H9 (cell line): Measurements from ENCODE around the gene LRCOL1. TPM values are rescaled to one million over a fixed set of nuclear protein-coding genes. Genes with fewer than 3 reads are reported as not detected.

Source experiments
- DNase-seq: peaks from one replicate; pipeline ENCODE4 v3.0.0-alpha.2; 2017
- H2AFZ ChIP-seq: one replicate; pipeline ENCODE4 v1.6.1; 2013; ENCODE audit warnings: mild to moderate bottlenecking, low read length, control low read depth, moderate library complexity
- H2AK5ac ChIP-seq: 2 replicates; pipeline ENCODE4 v1.6.1; 2013; ENCODE audit warnings: low read length, control low read depth, mixed read lengths; ENCODE audit not compliant: insufficient read length
- H2BK120ac ChIP-seq: one replicate; pipeline ENCODE4 v1.6.1; 2013; ENCODE audit warnings: low read depth, mild to moderate bottlenecking, low read length, control low read depth, inconsistent platforms; ENCODE audit not compliant: poor library complexity, severe bottlenecking
- H2BK12ac ChIP-seq: 2 replicates; pipeline ENCODE4 v1.6.1; 2013; ENCODE audit warnings: low read length, control low read depth, mixed read lengths, low read depth; ENCODE audit not compliant: insufficient read length
- H2BK15ac ChIP-seq: 2 replicates; pipeline ENCODE4 v1.6.1; 2013; ENCODE audit warnings: low read depth, low read length, control low read depth
- H2BK20ac ChIP-seq: one replicate; pipeline ENCODE4 v1.6.1; 2013; ENCODE audit warnings: low read depth, mild to moderate bottlenecking, low read length, control low read depth, inconsistent platforms; ENCODE audit not compliant: poor library complexity, severe bottlenecking
- H2BK5ac ChIP-seq: 2 replicates; pipeline ENCODE4 v1.6.1; 2013; ENCODE audit warnings: low read length, control low read depth, mixed read lengths; ENCODE audit not compliant: insufficient read length
- H3K14ac ChIP-seq: 2 replicates; pipeline ENCODE4 v1.6.1; 2013; ENCODE audit warnings: low read length, control low read depth; ENCODE audit not compliant: insufficient read depth
- H3K18ac ChIP-seq: 2 replicates; pipeline ENCODE4 v1.6.1; 2013; ENCODE audit warnings: low read depth, mild to moderate bottlenecking, mixed read lengths, low read length, control low read depth; ENCODE audit not compliant: insufficient read length
- H3K23ac ChIP-seq: 2 replicates; pipeline ENCODE4 v1.6.1; 2013; ENCODE audit warnings: low read length, control low read depth, mixed read lengths, low read depth; ENCODE audit not compliant: insufficient read length
- H3K23me2 ChIP-seq: 2 replicates; pipeline ENCODE4 v1.6.1; 2013; ENCODE audit warnings: low read depth, mild to moderate bottlenecking, mixed read lengths, low read length, control low read depth; ENCODE audit not compliant: insufficient read length, poor library complexity, severe bottlenecking
- H3K27ac ChIP-seq: 2 replicates; pipeline ENCODE4 v1.5.1; 2013; ENCODE audit warnings: low read length, control low read depth, mixed read lengths, low read depth; ENCODE audit not compliant: insufficient read length
- H3K27me3 ChIP-seq: 2 replicates; pipeline ENCODE4 v1.6.1; 2013; ENCODE audit warnings: low read length, control low read depth, inconsistent platforms; ENCODE audit not compliant: insufficient read depth
- H3K4ac ChIP-seq: 2 replicates; pipeline ENCODE4 v1.6.1; 2013; ENCODE audit warnings: low read depth, mild to moderate bottlenecking, control low read depth, inconsistent platforms, low read length, moderate library complexity
- H3K4me1 ChIP-seq: 2 replicates; pipeline ENCODE4 v1.6.1; 2013; ENCODE audit warnings: low read length, control low read depth, inconsistent platforms; ENCODE audit not compliant: insufficient read depth
- H3K4me2 ChIP-seq: 2 replicates; pipeline ENCODE4 v1.6.1; 2013; ENCODE audit warnings: low read length, control low read depth, mixed read lengths; ENCODE audit not compliant: insufficient read length, insufficient read depth
- H3K56ac ChIP-seq: 2 replicates; pipeline ENCODE4 v1.6.1; 2013; ENCODE audit warnings: low read depth, mild to moderate bottlenecking, mixed read lengths, low read length, control low read depth; ENCODE audit not compliant: insufficient read length
- H3K79me1 ChIP-seq: 2 replicates; pipeline ENCODE4 v1.6.1; 2013; ENCODE audit warnings: low read depth, mild to moderate bottlenecking, moderate library complexity, low read length, control low read depth, inconsistent platforms; ENCODE audit not compliant: insufficient read depth, poor library complexity, severe bottlenecking
- H3K79me2 ChIP-seq: 2 replicates; pipeline ENCODE4 v1.6.1; 2013; ENCODE audit warnings: low read length, control low read depth, inconsistent platforms; ENCODE audit not compliant: insufficient read depth
- H3K9ac ChIP-seq: 2 replicates; pipeline ENCODE4 v1.6.1; 2013; ENCODE audit warnings: low read length, control low read depth, mixed read lengths; ENCODE audit not compliant: insufficient read length; ENCODE audit errors: extremely low read depth
- H3K9me3 ChIP-seq: one replicate; pipeline ENCODE4 v1.6.1; 2013; ENCODE audit warnings: low read depth, low read length, inconsistent platforms; ENCODE audit not compliant: control insufficient read depth
- H3T11ph ChIP-seq: one replicate; pipeline ENCODE4 v1.6.1; 2013; ENCODE audit warnings: mild to moderate bottlenecking, low read length, control low read depth, inconsistent platforms
- H4K20me1 ChIP-seq: one replicate; pipeline ENCODE4 v1.6.1; 2013; ENCODE audit not compliant: control insufficient read depth, insufficient read length, insufficient read depth
- H4K5ac ChIP-seq: 2 replicates; pipeline ENCODE4 v1.6.1; 2013; ENCODE audit warnings: low read depth, mild to moderate bottlenecking, mixed read lengths, low read length, control low read depth; ENCODE audit not compliant: insufficient read length
- H4K8ac ChIP-seq: replicated peaks from 2 replicates; pipeline ENCODE4 v1.6.1; 2013; ENCODE audit warnings: low read length, control low read depth, mixed read lengths, low read depth; ENCODE audit not compliant: insufficient read length
- H4K91ac ChIP-seq: 2 replicates; pipeline ENCODE4 v1.6.1; 2013; ENCODE audit warnings: low read depth, mild to moderate bottlenecking, moderate library complexity, mixed read lengths, low read length, control low read depth; ENCODE audit not compliant: insufficient read length
- H3K27ac Mint-ChIP-seq, 3 experiments: 2 replicates in 2 of 3; 3 replicates in 1 of 3; pipeline ENCODE4 v1.8.0; 2020 to 2021; ENCODE audit warnings: mixed read lengths in 3 of 3, mild to moderate bottlenecking in 1 of 3, moderate library complexity in 1 of 3
- H3K27me3 Mint-ChIP-seq: 2 replicates; pipeline ENCODE4 v1.8.0; 2021; ENCODE audit warnings: low read depth, mild to moderate bottlenecking, moderate library complexity, mixed read lengths
- H3K36me3 Mint-ChIP-seq, 3 experiments: 2 replicates in 2 of 3; 3 replicates in 1 of 3; pipeline ENCODE4 v1.8.0; 2020 to 2021; ENCODE audit warnings: low read depth in 3 of 3, mixed read lengths in 3 of 3; ENCODE audit not compliant: insufficient read depth in 1 of 3
- H3K4me1 Mint-ChIP-seq, 2 experiments: 2 replicates each; pipeline ENCODE4 v1.8.0; 2020; ENCODE audit warnings: mixed read lengths in 2 of 2
- H3K4me3 Mint-ChIP-seq, 2 experiments: 2 replicates in 1 of 2; 3 replicates in 1 of 2; pipeline ENCODE4 v1.8.0; 2020 to 2021; ENCODE audit warnings: mild to moderate bottlenecking in 2 of 2, mixed read lengths in 2 of 2, moderate library complexity in 1 of 2
- H3K9me3 Mint-ChIP-seq, 2 experiments: 2 replicates in 1 of 2; 3 replicates in 1 of 2; pipeline ENCODE4 v1.8.0; 2020; ENCODE audit warnings: mild to moderate bottlenecking in 2 of 2, mixed read lengths in 2 of 2, moderate library complexity in 1 of 2
- CTCF ChIP-seq: fragments of 200-600 bp; sonication (generic); conservative IDR thresholded peaks from 3 replicates; pipeline ENCODE4 v1.8.0; 2021; ENCODE audit warnings: antibody characterized with exemption, mild to moderate bottlenecking
- WGBS: extraction: QIAGEN DNeasy Blood & Tissue Kit; methylation state at CpG from one replicate; pipeline ENCODE4 v1.1.7; 2013; ENCODE audit warnings: missing lambda C conversion rate, low lambda C conversion rate, mixed read lengths; ENCODE audit not compliant: insufficient read length; ENCODE audit errors: extremely low coverage; 5-methylcytosine and 5-hydroxymethylcytosine counted together
- total RNA-seq: library from RNA; stranded (reverse); gene quantifications from 2 replicates; pipeline ENCODE4 v1.2.1, GENCODE V29; 2021

Gene LRCOL1
- total RNA-seq, 1 experiment from 2014 or later, result not detected

- Mint-ChIP-seq H3K4me3 (no peak overlapping the region), H3K9me3 (no peaks in the 10 kb centered on the region), H3K36me3 (peaks cover 70 to 94% (median 93%) of the 10 kb centered on the region in 3 experiments; a peak in 6 of 7 replicates), H3K27me3 (no peaks in the 10 kb centered on the region), H3K4me1 (peaks cover 0 to under 1% of the 10 kb centered on the region in 2 experiments; a peak in 1 of 4 replicates), H3K27ac (no peak overlapping the region; a peak in 1 of 7 replicates)
- no peaks in the 10 kb centered on the region for H4K20me1 ChIP-seq
- H2BK20ac ChIP-seq, result no peak overlapping the region
- no peaks in the 10 kb centered on the region for H3K27me3 ChIP-seq
- H3K14ac ChIP-seq, result no peak overlapping the region
- H3K18ac ChIP-seq, result no peak overlapping the region
- no peak overlapping the region for H4K91ac ChIP-seq
- H3K9ac ChIP-seq, result no peak overlapping the region
- no peak overlapping the region for H2BK12ac ChIP-seq
- no peak for DNase-seq
- no peak overlapping the region for H3K4me2 ChIP-seq
- H4K5ac ChIP-seq, result no peak overlapping the region
- H3K56ac ChIP-seq, result no peak overlapping the region
- no peaks in the 10 kb centered on the region for H3K9me3 ChIP-seq
- WGBS, result no CpG with 5 or more reads among the region's 17 CpGs
- H3K27ac ChIP-seq, result no peak overlapping the region
- no peak overlapping the region for H2AK5ac ChIP-seq
- no peak overlapping the region for H2BK15ac ChIP-seq
- no peak for TF ChIP-seq CTCF
- H3K79me1 ChIP-seq, result no peaks in the 10 kb centered on the region
- H3K23me2 ChIP-seq, result no peaks in the 10 kb centered on the region
- H3K79me2 ChIP-seq, result no peaks in the 10 kb centered on the region
- H3K4me1 ChIP-seq, result no peaks in the 10 kb centered on the region
- no peak overlapping the region for H2AFZ ChIP-seq
- H3K4ac ChIP-seq, result no peak overlapping the region
- no peak overlapping the region for H2BK5ac ChIP-seq
- no peak overlapping the region for H2BK120ac ChIP-seq
- H4K8ac ChIP-seq, result no peak overlapping the region
- H3T11ph ChIP-seq, result no peak overlapping the region
- no peak overlapping the region for H3K23ac ChIP-seq
These were observed 22.3 kb upstream of the LRCOL1 start for GRCh38 chr12:132632521-132633228.
